ENCODE measurements around the gene NQO1.

DNA sequence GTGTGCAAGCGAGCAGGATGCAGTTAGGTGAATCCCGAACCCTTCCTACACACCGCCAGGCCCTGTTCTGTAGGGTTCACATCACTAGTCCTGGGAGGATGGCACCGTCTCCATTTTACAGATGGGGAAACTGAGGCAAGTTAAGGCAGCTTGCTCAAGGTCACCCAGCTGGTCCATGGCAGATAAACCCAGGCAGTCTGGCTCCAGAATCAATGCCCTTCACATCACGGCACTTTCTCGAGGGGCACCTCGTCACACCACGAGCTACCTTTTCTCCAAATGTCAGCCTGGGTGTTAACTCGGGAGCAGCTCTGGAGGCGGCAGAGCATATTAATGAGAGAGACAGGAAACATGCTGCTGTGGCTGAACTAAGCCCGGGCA lies 18.9 kb upstream of the NQO1 start:
- TF ChIP-seq POLR2A (IDR thresholded peaks at IDR 0.05; ENCODE audit: low read length) (no peak), GATA1 (IDR thresholded peaks at IDR 0.05; ENCODE audit: low read depth, low read length) (no peak)

All from erythroblast (primary cell).